IMR-90 (cell line): ENCODE measurements around the gene KRTAP10-10. TPM values are rescaled to one million over a fixed set of nuclear protein-coding genes. Genes with fewer than 3 reads are reported as not detected.
"Not testable (repeated sequence)": the region's sequence is repeated elsewhere in the genome, so short reads cannot be mapped to it uniquely, and the experiment has no call there.

Source experiments
- ATAC-seq: fragments of 200-7000 bp; cut with Tn5 transposase; 2 replicates; pipeline ENCODE4 v1.9.1; 2020; ENCODE audit warnings: low read depth, mild to moderate bottlenecking, moderate library complexity
- BruUV-seq: library from RNA; stranded (reverse); fragments of 400-500 nt; replicated peaks from 2 replicates; lab custom pipeline; 2021; lab: Mats Ljungman, UMichigan
- CTCF ChIA-PET: fragments of 300-600 bp; formaldehyde crosslinking; extraction: SDS; loops from one replicate; lab custom pipeline; 2021; ENCODE audit warnings: antibody characterized with exemption; lab: Yijun Ruan, JAX
- POLR2A ChIA-PET: fragments of 300-600 bp; sonication (Branson Sonifier 250); formaldehyde crosslinking; loops from one replicate; lab custom pipeline; 2022; ENCODE audit warnings: antibody characterized with exemption; ENCODE audit not compliant: unreplicated experiment; lab: Charles Lee
- DNase-seq: peaks from one replicate; pipeline ENCODE4 v3.0.0; 2013
- H2AFZ ChIP-seq: replicated peaks from 2 replicates; pipeline ENCODE3; 2013; ENCODE audit warnings: low read length, mild to moderate bottlenecking; ENCODE audit not compliant: poor library complexity
- H2AK5ac ChIP-seq: 2 replicates; pipeline ENCODE4 v1.6.1; 2013; ENCODE audit warnings: low read depth, low read length, inconsistent platforms
- H2AK9ac ChIP-seq: replicated peaks from 2 replicates; pipeline ENCODE3; 2013; ENCODE audit warnings: mild to moderate bottlenecking, low read depth, low read length, moderate library complexity; ENCODE audit not compliant: poor library complexity
- H2BK120ac ChIP-seq: 2 replicates; pipeline ENCODE4 v1.6.1; 2013; ENCODE audit warnings: low read depth, low read length, inconsistent platforms
- H2BK15ac ChIP-seq: 3 replicates; pipeline ENCODE4 v1.6.1; 2013; ENCODE audit warnings: low read depth, low read length, inconsistent platforms
- H2BK20ac ChIP-seq: 2 replicates; pipeline ENCODE4 v1.6.1; 2013; ENCODE audit warnings: low read depth, mild to moderate bottlenecking, inconsistent platforms, low read length, moderate library complexity
- H2BK5ac ChIP-seq: 2 replicates; pipeline ENCODE4 v1.6.1; 2013; ENCODE audit warnings: mild to moderate bottlenecking, low read depth, low read length, inconsistent platforms; ENCODE audit not compliant: poor library complexity, severe bottlenecking
- H3K14ac ChIP-seq: replicated peaks from 2 replicates; pipeline ENCODE4 v1.6.1; 2013; ENCODE audit warnings: low read depth, low read length, inconsistent platforms
- H3K18ac ChIP-seq: 2 replicates; pipeline ENCODE4 v1.6.1; 2013; ENCODE audit warnings: low read depth, low read length, control low read depth
- H3K23ac ChIP-seq: 2 replicates; pipeline ENCODE4 v1.6.1; 2013; ENCODE audit warnings: low read depth, low read length, inconsistent platforms
- H3K27ac ChIP-seq: 2 replicates; pipeline ENCODE4 v1.5.1; 2013; ENCODE audit warnings: mild to moderate bottlenecking, control low read depth, low read length; ENCODE audit not compliant: insufficient read depth
- H3K27me3 ChIP-seq: 2 replicates; pipeline ENCODE4 v1.6.1; 2013; ENCODE audit warnings: low read length; ENCODE audit not compliant: control insufficient read depth, insufficient read depth
- H3K36me3 ChIP-seq: 2 replicates; pipeline ENCODE4 v1.6.1; 2013; ENCODE audit warnings: low read length, mixed read lengths; ENCODE audit not compliant: control insufficient read depth, insufficient read depth
- H3K4ac ChIP-seq: 2 replicates; pipeline ENCODE4 v1.6.1; 2013; ENCODE audit warnings: low read depth, low read length, inconsistent platforms
- H3K4me1 ChIP-seq: 2 replicates; pipeline ENCODE4 v1.6.1; 2013; ENCODE audit warnings: low read length, mixed read lengths; ENCODE audit not compliant: control insufficient read depth, insufficient read depth
- H3K4me2 ChIP-seq: 2 replicates; pipeline ENCODE4 v1.6.1; 2013; ENCODE audit warnings: low read depth, mild to moderate bottlenecking, control low read depth, low read length, moderate library complexity
- H3K4me3 ChIP-seq: 2 replicates; pipeline ENCODE4 v1.5.1; 2013; ENCODE audit warnings: low read depth, mild to moderate bottlenecking, control low read depth, low read length, moderate library complexity; ENCODE audit not compliant: insufficient read depth
- H3K56ac ChIP-seq: 2 replicates; pipeline ENCODE4 v1.6.1; 2013; ENCODE audit warnings: low read length, inconsistent platforms; ENCODE audit not compliant: insufficient read depth; ENCODE audit errors: extremely low read depth
- H3K79me1 ChIP-seq, 2 experiments: 2 replicates each; pipeline ENCODE4 v1.6.1; 2013; ENCODE audit warnings: low read length in 2 of 2, inconsistent platforms in 1 of 2, low read depth in 1 of 2
- H3K9ac ChIP-seq: 2 replicates; pipeline ENCODE4 v1.6.1; 2013; ENCODE audit warnings: low read depth, low read length, control low read depth
- H3K9me1 ChIP-seq: 2 replicates; pipeline ENCODE4 v1.6.1; 2013; ENCODE audit warnings: low read length, inconsistent platforms; ENCODE audit not compliant: insufficient read depth
- H3K9me3 ChIP-seq: 2 replicates; pipeline ENCODE4 v1.6.1; 2013; ENCODE audit warnings: low read length; ENCODE audit not compliant: control insufficient read depth, insufficient read depth
- H4K20me1 ChIP-seq: 2 replicates; pipeline ENCODE4 v1.6.1; 2013; ENCODE audit warnings: low read length, inconsistent platforms; ENCODE audit not compliant: insufficient read depth
- H4K5ac ChIP-seq: 2 replicates; pipeline ENCODE4 v1.6.1; 2013; ENCODE audit warnings: mild to moderate bottlenecking, low read depth, low read length, control low read depth
- H4K8ac ChIP-seq, 2 experiments: 2 replicates each; pipeline ENCODE4 v1.6.1; 2013; ENCODE audit warnings: low read depth in 2 of 2, low read length in 2 of 2, control low read depth in 1 of 2, inconsistent platforms in 1 of 2
- H4K91ac ChIP-seq: 2 replicates; pipeline ENCODE4 v1.6.1; 2013; ENCODE audit warnings: low read depth, low read length, inconsistent platforms; ENCODE audit not compliant: insufficient read depth
- MAZ ChIP-seq: IDR thresholded peaks from 2 replicates; pipeline ENCODE4 v1.6.1; 2012; ENCODE audit warnings: low read depth, mild to moderate bottlenecking, low read length, improper control_type of control experiment, moderate library complexity, borderline replicate concordance
- NFE2L2 ChIP-seq: fragments of 150-350 bp; IDR thresholded peaks from 2 replicates; pipeline ENCODE4 v1.6.1; 2016; ENCODE audit warnings: low read depth, mild to moderate bottlenecking, low read length
- RCOR1 ChIP-seq: IDR thresholded peaks from 2 replicates; pipeline ENCODE4 v1.6.1; 2012; ENCODE audit warnings: mild to moderate bottlenecking, low read length, improper control_type of control experiment; ENCODE audit not compliant: insufficient replicate concordance
- SMC3 ChIP-seq: fragments of 150-350 bp; IDR thresholded peaks from 2 replicates; pipeline ENCODE4 v1.6.1; 2016; ENCODE audit warnings: low read depth, mild to moderate bottlenecking, antibody characterized with exemption, low read length, moderate library complexity
- WGBS, 2 experiments: methylation state at CpG; one replicate each; pipeline versions ENCODE4 v1.1.5 to v1.1.7; 2013; ENCODE audit warnings: missing lambda C conversion rate in 2 of 2; ENCODE audit not compliant: insufficient read length in 1 of 2; ENCODE audit errors: extremely low coverage in 2 of 2; 5-methylcytosine and 5-hydroxymethylcytosine counted together
- dilution Hi-C: fragments of 300-500 bp; cut with HindIII; formaldehyde crosslinking; loops from one replicate; pipeline ENCODE4 v1.14.3; 2018; ENCODE audit warnings: low sequenced_read_pairs; ENCODE audit not compliant: unreplicated experiment
- in situ Hi-C: fragments of 300-500 bp; cut with MboI; formaldehyde crosslinking; loops from 3 replicates; pipeline ENCODE4 v1.14.3; 2019; ENCODE audit warnings: low sequenced_read_pairs, inconsistent platforms, mixed read lengths
- intact Hi-C: fragments of 100-400 bp; cut with micrococcal nuclease; formaldehyde crosslinking; loops from 2 replicates; pipeline ENCODE4 v1.10.0; 2022
- polyA plus RNA-seq, 3 experiments: library from polyadenylated mRNA; depleted of rRNA; stranded (reverse); fragments of >200 nt; gene quantifications; 2 replicates each; pipeline ENCODE4 v1.2.3, GENCODE V29; 2012; ENCODE audit warnings: low replicate concordance in 1 of 3
- total RNA-seq: library from RNA; depleted of rRNA; stranded (reverse); fragments of >200 nt; gene quantifications from 2 replicates; pipeline ENCODE4 v1.2.3, GENCODE V29; 2012
- TF ChIP-seq, protein P1 (sequence below): conservative IDR thresholded peaks from 2 replicates; pipeline ENCODE4 v1.5.1; 2012; ENCODE audit warnings: mild to moderate bottlenecking, low read depth, low read length, improper control_type of control experiment

KRTAP10-10 gene
- total and polyA plus RNA-seq, 2 of the 4 experiments (the other 2 are of a cell fraction) = not detected

DNA sequence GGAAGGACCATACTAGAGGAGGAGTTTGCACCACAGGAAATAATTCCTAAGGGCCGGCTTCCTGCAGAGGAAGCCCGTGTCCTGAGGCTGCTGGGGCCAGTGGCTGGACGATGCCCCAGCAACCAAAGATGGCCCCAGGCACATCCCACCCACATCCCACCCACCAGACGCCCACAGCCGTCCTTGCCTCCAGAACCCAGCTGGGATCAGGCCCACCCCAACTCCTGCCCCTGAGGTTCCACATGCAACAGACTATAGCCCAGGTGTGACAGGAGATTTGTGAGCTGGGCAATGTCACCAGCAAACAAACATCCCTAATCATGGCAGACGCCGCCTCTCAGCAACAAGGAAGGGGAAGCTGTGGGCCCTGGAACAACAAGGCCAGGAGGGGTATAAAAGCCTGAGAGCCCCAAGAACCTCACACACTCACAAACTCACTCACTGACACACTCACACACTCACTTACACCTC is 10.4 kb upstream of the KRTAP10-10 start, which contains the start of gene KRTAP10-9:
KRTAP10-9 (plus strand) TSS at position 421 of the 471 bp plus-strand sequence. CDS start 79 bp downstream, outside the sequence.
- Histone ChIP-seq H2BK120ac (no peak within 1 kb of the TSS), H3K4me2 (no peak within 1 kb of the TSS), H2BK5ac (no peak within 1 kb of the TSS), H4K91ac (no peak within 1 kb of the TSS), H2BK20ac (no peak within 1 kb of the TSS), H3K27ac (no peak within 1 kb of the TSS), H2AK9ac (no peak within 1 kb of the TSS), H3K9me3 (0 out of 2 replicates have a peak, but pooled peaks cover 2% of the 10 kb centered on the region), H3K56ac (no peak within 1 kb of the TSS), H4K20me1 (no peaks in the 10 kb centered on the region), H3K79me1 (no peaks in the 10 kb centered on the region), H3K36me3 (no peaks in the 10 kb centered on the region), H4K5ac (no peak within 1 kb of the TSS), H4K8ac (no peak within 1 kb of the TSS), H3K18ac (no peak within 1 kb of the TSS), H3K23ac (no peak within 1 kb of the TSS), H3K4ac (no peak within 1 kb of the TSS), H3K27me3 (peaks cover 2% of the 10 kb centered on the region; the same call in 1 of the 2 replicates), H3K9ac (no peak within 1 kb of the TSS), H3K4me1 (no peaks in the 10 kb centered on the region), H2AFZ (no peak within 1 kb of the TSS), H2AK5ac (no peak within 1 kb of the TSS), H3K4me3 (no peak within 1 kb of the TSS), H3K9me1 (no peaks in the 10 kb centered on the region), H3K14ac (no peak within 1 kb of the TSS), H2BK15ac (no peak within 1 kb of the TSS)
- dilution Hi-C loops = no loop called here
- CTCF ChIA-PET = no interaction called here
- POLR2A ChIA-PET = no interaction called here
- DNase-seq = no peak
- no TSS peak for BruUV-seq
- ATAC-seq = no peak
- whole genome bisulfite sequencing, 2 experiments = no CpG with 5 or more reads among the region's 7 CpGs
- in situ Hi-C loops = no loop called here
- TF ChIP-seq MAZ = no peak
- no peak for TF ChIP-seq RCOR1
- no peak for TF ChIP-seq NFE2L2
- TF ChIP-seq SMC3 = no peak
- TF ChIP-seq, protein P1, sequence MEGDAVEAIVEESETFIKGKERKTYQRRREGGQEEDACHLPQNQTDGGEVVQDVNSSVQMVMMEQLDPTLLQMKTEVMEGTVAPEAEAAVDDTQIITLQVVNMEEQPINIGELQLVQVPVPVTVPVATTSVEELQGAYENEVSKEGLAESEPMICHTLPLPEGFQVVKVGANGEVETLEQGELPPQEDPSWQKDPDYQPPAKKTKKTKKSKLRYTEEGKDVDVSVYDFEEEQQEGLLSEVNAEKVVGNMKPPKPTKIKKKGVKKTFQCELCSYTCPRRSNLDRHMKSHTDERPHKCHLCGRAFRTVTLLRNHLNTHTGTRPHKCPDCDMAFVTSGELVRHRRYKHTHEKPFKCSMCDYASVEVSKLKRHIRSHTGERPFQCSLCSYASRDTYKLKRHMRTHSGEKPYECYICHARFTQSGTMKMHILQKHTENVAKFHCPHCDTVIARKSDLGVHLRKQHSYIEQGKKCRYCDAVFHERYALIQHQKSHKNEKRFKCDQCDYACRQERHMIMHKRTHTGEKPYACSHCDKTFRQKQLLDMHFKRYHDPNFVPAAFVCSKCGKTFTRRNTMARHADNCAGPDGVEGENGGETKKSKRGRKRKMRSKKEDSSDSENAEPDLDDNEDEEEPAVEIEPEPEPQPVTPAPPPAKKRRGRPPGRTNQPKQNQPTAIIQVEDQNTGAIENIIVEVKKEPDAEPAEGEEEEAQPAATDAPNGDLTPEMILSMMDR = no peak
- intact Hi-C loops = no loop called here

DNA sequence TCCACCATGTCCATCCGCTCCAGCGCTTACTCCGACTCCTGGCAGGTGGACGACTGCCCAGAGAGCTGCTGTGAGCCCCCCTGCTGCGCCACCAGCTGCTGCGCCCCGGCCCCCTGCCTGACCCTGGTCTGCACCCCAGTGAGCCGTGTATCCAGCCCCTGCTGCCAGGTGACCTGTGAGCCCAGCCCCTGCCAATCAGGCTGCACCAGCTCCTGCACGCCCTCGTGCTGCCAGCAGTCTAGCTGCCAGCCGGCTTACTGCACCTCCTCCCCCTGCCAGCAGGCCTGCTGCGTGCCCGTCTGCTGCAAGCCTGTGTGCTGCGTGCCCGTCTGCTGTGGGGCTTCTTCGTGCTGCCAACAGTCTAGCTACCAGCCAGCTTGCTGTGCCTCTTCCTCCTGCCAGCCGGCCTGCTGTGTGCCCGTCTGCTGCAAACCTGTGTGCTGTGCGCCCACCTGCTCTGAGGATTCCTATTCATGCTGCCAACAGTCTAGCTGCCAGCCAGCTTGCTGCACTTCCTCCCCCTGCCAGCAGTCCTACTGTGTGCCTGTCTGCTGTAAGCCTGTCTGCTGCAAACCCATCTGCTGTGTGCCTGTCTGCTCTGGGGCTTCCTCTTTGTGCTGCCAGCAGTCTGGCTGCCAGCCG is 9.9 kb upstream of the KRTAP10-10 start:
- in situ Hi-C loops, ATAC-seq, H2AK9ac ChIP-seq, H4K8ac ChIP-seq, H3K9me1 ChIP-seq, H4K20me1 ChIP-seq, H3K56ac ChIP-seq, H2BK15ac ChIP-seq, BruUV-seq, H3K4me3 ChIP-seq, H2AK5ac ChIP-seq, H4K91ac ChIP-seq, H3K23ac ChIP-seq, H3K79me1 ChIP-seq, CTCF ChIA-PET, dilution Hi-C loops, H3K36me3 ChIP-seq, H4K5ac ChIP-seq, H3K27me3 ChIP-seq, H3K4me1 ChIP-seq, H2BK20ac ChIP-seq, H3K4me2 ChIP-seq, H3K4ac ChIP-seq, POLR2A ChIA-PET, H2BK5ac ChIP-seq, H3K27ac ChIP-seq, H3K14ac ChIP-seq, H2AFZ ChIP-seq, H3K18ac ChIP-seq, intact Hi-C loops, H2BK120ac ChIP-seq, H3K9me3 ChIP-seq, DNase-seq, H3K9ac ChIP-seq: not testable (repeated sequence)
- 80% methylated on average over 7 of the region's 20 CpGs; no CpG with 5 or more reads in 1 of the 2 experiments for WGBS, 2 experiments
